Measurements from ENCODE around the gene PGP.

Gene PGP

GRCh38 chr16:2170587-2171435, 43.8 kb downstream of the PGP start:
- peaks cover 83% of the 10 kb centered on the region for H3K36me3 ChIP-seq (ENCODE audit: control insufficient read depth, insufficient read depth, low read length)
- H3K9me3 ChIP-seq (ENCODE audit: control insufficient read depth, insufficient read depth, low read depth, low read length), result no peaks in the 10 kb centered on the region
- 0 out of 2 replicates have a peak overlapping the region, but pooled peaks have one; percentile 47 for H3K27ac ChIP-seq (ENCODE audit: low read depth, low read length)
- no peak overlapping the region for H3K4me3 ChIP-seq (ENCODE audit: low read depth, low read length)
- no peaks in the 10 kb centered on the region for H3K4me1 ChIP-seq (ENCODE audit: control insufficient read depth, insufficient read depth, low read length)
- H3K9ac ChIP-seq (ENCODE audit: low read length), result peak overlapping the region; percentile 7
- no peaks in the 10 kb centered on the region for H3K27me3 ChIP-seq (ENCODE audit: control insufficient read depth, insufficient read depth, low read length)

GRCh38 chr16:2170080-2170479, 44.6 kb downstream of the PGP start:
- no peak overlapping the region for H3K4me3 ChIP-seq (ENCODE audit: low read depth, low read length)
- peaks cover 82% of the 10 kb centered on the region for H3K36me3 ChIP-seq (ENCODE audit: control insufficient read depth, insufficient read depth, low read length)
- no peaks in the 10 kb centered on the region for H3K27me3 ChIP-seq (ENCODE audit: control insufficient read depth, insufficient read depth, low read length)
- H3K9me3 ChIP-seq (ENCODE audit: control insufficient read depth, insufficient read depth, low read depth, low read length), result no peaks in the 10 kb centered on the region
- no peaks in the 10 kb centered on the region for H3K4me1 ChIP-seq (ENCODE audit: control insufficient read depth, insufficient read depth, low read length)
- peak overlapping the region; percentile 57; the same call in 1 of the 2 replicates for H3K27ac ChIP-seq (ENCODE audit: low read depth, low read length)
- H3K9ac ChIP-seq (ENCODE audit: low read length), result no peak overlapping the region

GRCh38 chr16:2167068-2167638, 47.5 kb downstream of the PGP start:
- no peak overlapping the region for H3K9ac ChIP-seq (ENCODE audit: low read length)
- H3K27me3 ChIP-seq (ENCODE audit: control insufficient read depth, insufficient read depth, low read length), result no peaks in the 10 kb centered on the region
- no peaks in the 10 kb centered on the region for H3K4me1 ChIP-seq (ENCODE audit: control insufficient read depth, insufficient read depth, low read length)
- peaks cover 62% of the 10 kb centered on the region for H3K36me3 ChIP-seq (ENCODE audit: control insufficient read depth, insufficient read depth, low read length)
- no peak overlapping the region for H3K27ac ChIP-seq (ENCODE audit: low read depth, low read length)
- H3K9me3 ChIP-seq (ENCODE audit: control insufficient read depth, insufficient read depth, low read depth, low read length), result peaks cover 3% of the 10 kb centered on the region; the same call in 1 of the 2 replicates
- H3K4me3 ChIP-seq (ENCODE audit: low read depth, low read length), result no peak overlapping the region

- Histone ChIP-seq H3K27ac (ENCODE audit: low read depth, low read length) (no peak overlapping the region), H3K9ac (ENCODE audit: low read length) (no peak overlapping the region), H3K27me3 (ENCODE audit: control insufficient read depth, insufficient read depth, low read length) (no peaks in the 10 kb centered on the region), H3K36me3 (ENCODE audit: control insufficient read depth, insufficient read depth, low read length) (peaks cover 55% of the 10 kb centered on the region), H3K4me3 (ENCODE audit: low read depth, low read length) (no peak overlapping the region), H3K9me3 (ENCODE audit: control insufficient read depth, insufficient read depth, low read depth, low read length) (peaks cover 3% of the 10 kb centered on the region; the same call in 1 of the 2 replicates), H3K4me1 (ENCODE audit: control insufficient read depth, insufficient read depth, low read length) (no peaks in the 10 kb centered on the region)
Measured at GRCh38 chr16:2166263-2167067, 48.2 kb downstream of the PGP start.

GRCh38 chr16:2165861-2166260, 48.8 kb downstream of the PGP start:
- no peak overlapping the region for H3K9ac ChIP-seq (ENCODE audit: low read length)
- H3K4me3 ChIP-seq (ENCODE audit: low read depth, low read length), result no peak overlapping the region
- H3K4me1 ChIP-seq (ENCODE audit: control insufficient read depth, insufficient read depth, low read length), result peaks cover under 1% of the 10 kb centered on the region; the same call in 1 of the 2 replicates
- peaks cover 51% of the 10 kb centered on the region for H3K36me3 ChIP-seq (ENCODE audit: control insufficient read depth, insufficient read depth, low read length)
- H3K9me3 ChIP-seq (ENCODE audit: control insufficient read depth, insufficient read depth, low read depth, low read length), result peaks cover 3% of the 10 kb centered on the region; the same call in 1 of the 2 replicates
- H3K27ac ChIP-seq (ENCODE audit: low read depth, low read length), result no peak overlapping the region
- H3K27me3 ChIP-seq (ENCODE audit: control insufficient read depth, insufficient read depth, low read length), result no peaks in the 10 kb centered on the region

GRCh38 chr16:2163211-2163881, 51.3 kb downstream of the PGP start:
- peaks cover 3% of the 10 kb centered on the region; the same call in 1 of the 2 replicates for H3K9me3 ChIP-seq (ENCODE audit: control insufficient read depth, insufficient read depth, low read depth, low read length)
- H3K4me1 ChIP-seq (ENCODE audit: control insufficient read depth, insufficient read depth, low read length), result peaks cover 22% of the 10 kb centered on the region
- no peak overlapping the region for H3K9ac ChIP-seq (ENCODE audit: low read length)
- peaks cover 33% of the 10 kb centered on the region for H3K36me3 ChIP-seq (ENCODE audit: control insufficient read depth, insufficient read depth, low read length)
- no peaks in the 10 kb centered on the region for H3K27me3 ChIP-seq (ENCODE audit: control insufficient read depth, insufficient read depth, low read length)
- H3K4me3 ChIP-seq (ENCODE audit: low read depth, low read length), result no peak overlapping the region
- no peak overlapping the region for H3K27ac ChIP-seq (ENCODE audit: low read depth, low read length)

GRCh38 chr16:2162676-2163118, 51.9 kb downstream of the PGP start:
- no peaks in the 10 kb centered on the region for H3K27me3 ChIP-seq (ENCODE audit: control insufficient read depth, insufficient read depth, low read length)
- H3K27ac ChIP-seq (ENCODE audit: low read depth, low read length), result no peak overlapping the region
- H3K4me3 ChIP-seq (ENCODE audit: low read depth, low read length), result no peak overlapping the region
- peaks cover 27% of the 10 kb centered on the region for H3K36me3 ChIP-seq (ENCODE audit: control insufficient read depth, insufficient read depth, low read length)
- peaks cover 28% of the 10 kb centered on the region for H3K4me1 ChIP-seq (ENCODE audit: control insufficient read depth, insufficient read depth, low read length)
- no peak overlapping the region for H3K9ac ChIP-seq (ENCODE audit: low read length)
- H3K9me3 ChIP-seq (ENCODE audit: control insufficient read depth, insufficient read depth, low read depth, low read length), result peaks cover 3% of the 10 kb centered on the region; the same call in 1 of the 2 replicates

- H3K36me3 ChIP-seq (ENCODE audit: control insufficient read depth, insufficient read depth, low read length), result peaks cover 20% of the 10 kb centered on the region
Measured at GRCh38 chr16:2161911-2162310, 52.7 kb downstream of the PGP start.

More at GRCh38 chr16:2161911-2162310, 52.7 kb downstream of the PGP start:
- Histone ChIP-seq H3K27me3 (ENCODE audit: control insufficient read depth, insufficient read depth, low read length) (no peaks in the 10 kb centered on the region), H3K27ac (ENCODE audit: low read depth, low read length) (peak overlapping the region; percentile 51; the same call in 1 of the 2 replicates), H3K9me3 (ENCODE audit: control insufficient read depth, insufficient read depth, low read depth, low read length) (peaks cover 3% of the 10 kb centered on the region; the same call in 1 of the 2 replicates), H3K4me1 (ENCODE audit: control insufficient read depth, insufficient read depth, low read length) (peaks cover 36% of the 10 kb centered on the region), H3K9ac (ENCODE audit: low read length) (no peak overlapping the region), H3K4me3 (ENCODE audit: low read depth, low read length) (no peak overlapping the region)

All from HUES6 (cell line).